ENCODE results near the gene SLC35G4.
"Not testable (repeated sequence)": the region's sequence is repeated elsewhere in the genome, so short reads cannot be mapped to it uniquely, and the experiment has no call there.

The SLC35G4 gene

GRCh38 chr18:11614042-11614441 lies 4.6 kb downstream of the SLC35G4 start:
- DNase-seq: not testable (repeated sequence)

DNA sequence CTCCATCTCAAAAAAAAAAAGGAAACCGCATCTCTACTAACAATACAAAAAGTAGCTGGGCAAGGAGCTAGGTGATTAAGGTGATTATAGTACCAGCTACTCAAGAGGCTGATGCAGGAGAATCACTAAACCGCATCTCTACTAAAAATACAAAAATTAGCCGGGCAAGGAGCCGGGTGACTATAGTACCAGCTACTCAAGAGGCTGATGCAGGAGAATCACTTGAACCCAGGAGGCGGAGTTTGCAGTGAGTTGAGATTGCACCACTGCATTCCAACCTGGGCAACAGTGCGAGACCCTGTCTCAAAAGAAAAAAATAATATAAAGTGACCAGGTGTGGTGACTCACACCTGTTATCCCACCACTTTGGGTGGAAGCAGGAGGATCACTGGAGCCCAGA lies 5.6 kb downstream of the SLC35G4 start:
- DNase-seq: not testable (repeated sequence)

DNA sequence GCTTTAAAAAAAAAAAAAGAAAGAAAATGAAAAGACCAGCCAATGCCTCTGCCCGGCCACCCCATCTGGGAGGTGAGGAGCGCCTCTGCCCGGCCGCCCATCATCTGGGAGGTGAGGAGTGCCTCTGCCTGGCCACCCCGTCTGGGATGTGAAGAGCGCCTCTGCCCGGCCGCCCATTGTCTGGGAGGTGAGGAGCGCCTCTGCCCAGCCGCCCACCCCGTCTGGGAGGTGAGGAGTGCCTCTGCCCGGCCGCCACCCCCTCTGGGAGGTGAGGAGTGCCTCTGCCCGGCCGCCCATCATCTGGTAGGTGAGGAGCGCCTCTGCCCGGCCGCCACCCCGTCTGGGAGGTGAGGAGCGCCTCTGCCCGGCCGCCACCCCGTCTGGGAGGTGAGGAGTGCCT lies 37.9 kb downstream of the SLC35G4 start:
- DNase-seq: not testable (repeated sequence)

DNA sequence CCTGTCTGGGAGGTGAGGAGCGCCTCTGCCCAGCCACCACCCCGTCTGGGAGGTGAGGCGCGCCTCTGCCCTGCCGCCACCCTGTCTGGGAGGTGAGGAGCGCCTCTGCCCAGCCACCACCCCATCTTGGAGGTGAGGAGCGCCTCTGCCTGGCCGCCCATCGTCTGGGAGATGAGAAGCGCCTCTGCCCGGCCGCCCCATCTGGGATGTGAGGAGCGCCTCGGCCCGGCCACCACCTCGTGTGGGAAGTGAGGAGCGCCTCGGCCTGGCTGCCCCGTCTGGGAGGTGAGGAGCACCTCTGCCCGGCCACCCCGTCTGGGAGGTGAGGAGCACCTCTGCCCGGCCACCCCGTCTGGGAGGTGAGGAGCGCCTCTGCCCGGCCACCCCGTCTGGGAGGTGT lies 38.4 kb downstream of the SLC35G4 start:
- DNase-seq: not testable (repeated sequence)

DNA sequence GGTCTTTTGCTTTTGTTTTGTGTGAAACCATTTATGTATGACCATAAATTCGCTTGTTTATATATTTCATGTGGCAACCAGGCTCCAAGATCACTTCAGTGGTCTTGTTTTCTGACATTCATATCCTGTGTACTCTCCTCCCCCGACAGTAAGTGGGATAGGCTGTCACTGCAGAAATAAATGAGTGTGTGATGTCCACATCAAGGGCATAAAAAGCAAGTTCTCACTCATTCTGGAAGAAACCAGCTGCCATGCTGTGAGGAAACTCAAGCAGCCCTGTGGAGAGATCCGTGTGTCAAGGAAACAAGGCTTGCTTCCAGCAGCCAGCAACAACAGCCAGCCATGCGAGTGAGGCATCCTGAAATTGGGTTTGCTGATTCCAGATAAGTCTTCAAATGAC lies 40.4 kb downstream of the SLC35G4 start:
- no peak for DNase-seq

DNA sequence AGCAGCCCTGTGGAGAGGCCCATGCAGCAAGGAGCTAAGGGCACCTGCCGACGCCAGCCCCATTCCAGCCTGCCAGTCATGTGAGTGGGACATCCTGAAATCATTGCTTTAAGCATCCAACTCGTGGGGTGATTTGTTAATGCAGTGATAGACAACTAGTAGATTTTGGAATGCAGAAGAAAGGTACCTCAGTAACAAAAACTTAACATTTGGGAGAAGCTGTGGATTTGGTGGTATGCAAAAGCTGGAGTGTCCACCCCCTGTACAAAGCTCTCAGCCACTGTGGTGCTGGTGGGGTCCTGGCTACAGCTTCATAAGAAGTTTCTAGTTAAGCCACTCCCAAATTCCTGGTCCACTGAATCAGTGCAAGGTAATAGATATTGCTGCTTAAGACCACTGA lies 42.5 kb downstream of the SLC35G4 start:
- no peak for DNase-seq

GRCh38 chr18:11653521-11653920 lies 44.1 kb downstream of the SLC35G4 start:
- DNase-seq: no peak

DNA sequence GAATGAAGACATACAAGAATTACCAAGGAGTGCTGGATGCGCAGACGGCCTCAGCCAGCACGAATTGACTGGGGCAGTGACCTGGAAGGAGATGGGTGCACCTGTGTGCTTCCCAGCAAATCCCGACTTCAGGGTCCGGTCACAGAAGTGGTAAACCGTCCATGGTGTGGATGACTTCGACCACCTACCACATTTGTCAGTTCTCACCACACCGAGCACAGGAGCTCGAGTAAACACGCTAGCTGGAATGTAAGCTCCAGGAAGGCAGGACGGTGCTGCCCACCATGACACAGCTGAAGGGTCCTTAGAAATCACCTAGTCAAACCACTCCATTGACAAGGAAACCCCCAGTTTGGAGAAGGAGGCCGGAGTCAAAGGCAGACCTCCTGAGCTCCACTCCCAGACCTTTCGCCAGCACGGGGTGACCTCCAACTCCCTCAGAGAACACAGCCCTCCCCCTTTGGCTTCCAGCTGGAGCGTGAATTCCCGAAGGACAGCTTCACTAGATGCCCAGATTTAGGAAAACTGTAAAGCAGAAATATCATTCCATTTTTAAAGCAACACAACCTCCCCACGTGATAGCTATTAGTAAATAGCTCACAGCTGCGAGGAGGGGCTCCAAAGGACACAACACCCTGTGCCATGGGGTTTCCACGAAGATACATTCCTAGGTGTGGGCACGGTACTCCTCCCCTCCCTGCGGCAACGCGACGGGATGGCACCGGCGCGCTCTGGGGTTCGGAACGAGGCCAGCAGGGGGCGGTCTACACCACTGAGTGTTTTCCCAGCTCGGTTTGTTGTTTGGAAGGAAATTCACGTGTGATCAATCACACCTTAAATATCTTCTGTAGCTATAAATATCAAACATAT lies 45.6 kb downstream of the SLC35G4 start:
- DNase-seq: peak; percentile 14

- no peak for DNase-seq
Observed at GRCh38 chr18:11655606-11655932, 46.2 kb downstream of the SLC35G4 start.

- no peak for DNase-seq
Observed at GRCh38 chr18:11657152-11657551, 47.8 kb downstream of the SLC35G4 start.

- DNase-seq: no peak
Observed at GRCh38 chr18:11657554-11657953, 48.2 kb downstream of the SLC35G4 start.

- no peak for DNase-seq
Observed at GRCh38 chr18:11658019-11658418, 48.6 kb downstream of the SLC35G4 start.

DNA sequence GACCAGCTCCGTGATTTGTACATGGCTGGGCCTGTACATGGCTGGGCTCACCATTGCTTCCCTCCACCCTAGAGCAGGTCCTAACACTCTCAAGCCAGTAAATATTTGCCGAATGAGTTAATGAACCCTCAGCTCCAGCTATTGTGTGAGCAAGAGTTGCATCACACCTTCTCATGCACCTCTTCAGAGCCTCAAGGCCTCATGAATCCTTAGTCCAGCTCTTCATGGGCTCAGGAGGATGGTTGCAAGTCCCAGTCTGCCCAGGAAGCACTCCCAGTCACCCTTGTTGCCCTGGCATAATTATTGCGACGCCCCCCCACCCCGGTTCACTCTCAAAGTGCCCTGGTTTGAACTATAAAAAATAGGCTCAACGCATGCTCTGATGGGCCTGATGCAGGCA lies 49.6 kb downstream of the SLC35G4 start:
- no peak for DNase-seq
